PC-9 (cell line): ENCODE measurements around the gene SUGP1.

Experiments
- EZH2 ChIP-seq: fragments of 200-600 bp; sonication (generic); IDR thresholded peaks from 2 replicates; pipeline ENCODE4 v1.8.0; 2017; ENCODE audit warnings: antibody characterized with exemption, low read depth
- TF ChIP-seq, protein P1 (sequence below): fragments of 200-600 bp; sonication (generic); conservative IDR thresholded peaks from 2 replicates; pipeline ENCODE4 v1.6.1; 2017; ENCODE audit warnings: mixed run types, antibody characterized with exemption, mild to moderate bottlenecking, moderate library complexity

- TF ChIP-seq, protein P1, sequence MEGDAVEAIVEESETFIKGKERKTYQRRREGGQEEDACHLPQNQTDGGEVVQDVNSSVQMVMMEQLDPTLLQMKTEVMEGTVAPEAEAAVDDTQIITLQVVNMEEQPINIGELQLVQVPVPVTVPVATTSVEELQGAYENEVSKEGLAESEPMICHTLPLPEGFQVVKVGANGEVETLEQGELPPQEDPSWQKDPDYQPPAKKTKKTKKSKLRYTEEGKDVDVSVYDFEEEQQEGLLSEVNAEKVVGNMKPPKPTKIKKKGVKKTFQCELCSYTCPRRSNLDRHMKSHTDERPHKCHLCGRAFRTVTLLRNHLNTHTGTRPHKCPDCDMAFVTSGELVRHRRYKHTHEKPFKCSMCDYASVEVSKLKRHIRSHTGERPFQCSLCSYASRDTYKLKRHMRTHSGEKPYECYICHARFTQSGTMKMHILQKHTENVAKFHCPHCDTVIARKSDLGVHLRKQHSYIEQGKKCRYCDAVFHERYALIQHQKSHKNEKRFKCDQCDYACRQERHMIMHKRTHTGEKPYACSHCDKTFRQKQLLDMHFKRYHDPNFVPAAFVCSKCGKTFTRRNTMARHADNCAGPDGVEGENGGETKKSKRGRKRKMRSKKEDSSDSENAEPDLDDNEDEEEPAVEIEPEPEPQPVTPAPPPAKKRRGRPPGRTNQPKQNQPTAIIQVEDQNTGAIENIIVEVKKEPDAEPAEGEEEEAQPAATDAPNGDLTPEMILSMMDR, result no peak
- no peak for TF ChIP-seq EZH2
Observed at GRCh38 chr19:19240476-19240875, 79.8 kb downstream of the SUGP1 start.
